Astrocyte (in vitro differentiated cells and primary cell): ENCODE data around the gene TMEM128. TPM values are rescaled to one million over a fixed set of nuclear protein-coding genes. Genes with fewer than 3 reads are reported as not detected.

Source experiments
- DNase-seq: peaks from one replicate; pipeline ENCODE4 v3.0.0-alpha.2; 2010; ENCODE audit warnings: low read depth
- FAIRE-seq: peaks from 2 replicates; lab custom pipeline; 2011; peaks lifted over from hg19 to GRCh38; lab: Jason Lieb, UNC
- H2AFZ ChIP-seq: 2 replicates; pipeline ENCODE4 v1.6.0; 2012; ENCODE audit warnings: low read depth, low read length, inconsistent platforms
- H3K27ac ChIP-seq: 2 replicates; pipeline ENCODE4 v1.5.1; 2011; ENCODE audit warnings: low read depth, low read length, inconsistent platforms
- H3K27me3 ChIP-seq: 2 replicates; pipeline ENCODE4 v1.6.0; 2011; ENCODE audit warnings: low read length, inconsistent platforms; ENCODE audit not compliant: insufficient read depth
- H3K36me3 ChIP-seq: 2 replicates; pipeline ENCODE4 v1.5.1; 2011; ENCODE audit warnings: low read length, inconsistent platforms; ENCODE audit not compliant: insufficient read depth
- H3K4me1 ChIP-seq: 2 replicates; pipeline ENCODE4 v1.5.1; 2011; ENCODE audit warnings: low read length, inconsistent platforms; ENCODE audit not compliant: insufficient read depth
- H3K4me2 ChIP-seq: 2 replicates; pipeline ENCODE4 v1.6.0; 2012; ENCODE audit warnings: low read length, inconsistent platforms
- H3K4me3 ChIP-seq: 2 replicates; pipeline ENCODE4 v1.5.1; 2011; ENCODE audit warnings: low read depth, mild to moderate bottlenecking, low read length, inconsistent platforms; ENCODE audit not compliant: insufficient read depth
- H3K79me2 ChIP-seq: 2 replicates; pipeline ENCODE4 v1.6.0; 2012; ENCODE audit warnings: mild to moderate bottlenecking, low read length, inconsistent platforms; ENCODE audit not compliant: insufficient read depth
- H3K9ac ChIP-seq: 2 replicates; pipeline ENCODE4 v1.6.0; 2012; ENCODE audit warnings: mild to moderate bottlenecking, low read length, inconsistent platforms
- H3K9me3 ChIP-seq: 2 replicates; pipeline ENCODE4 v1.5.1; 2012; ENCODE audit warnings: low read depth, mild to moderate bottlenecking, low read length, inconsistent platforms; ENCODE audit not compliant: insufficient read depth
- H4K20me1 ChIP-seq: 2 replicates; pipeline ENCODE4 v1.6.0; 2012; ENCODE audit warnings: low read length, inconsistent platforms; ENCODE audit not compliant: insufficient read depth
- H3K27ac Mint-ChIP-seq: one replicate; pipeline ENCODE4 v1.8.0; 2021; ENCODE audit warnings: mild to moderate bottlenecking, mixed read lengths; ENCODE audit not compliant: unreplicated experiment
- H3K27me3 Mint-ChIP-seq: one replicate; pipeline ENCODE4 v1.8.0; 2021; ENCODE audit warnings: low read depth, mixed read lengths; ENCODE audit not compliant: unreplicated experiment
- H3K36me3 Mint-ChIP-seq: one replicate; pipeline ENCODE4 v1.8.0; 2021; ENCODE audit warnings: low read depth, mixed read lengths; ENCODE audit not compliant: unreplicated experiment
- H3K4me1 Mint-ChIP-seq: one replicate; pipeline ENCODE4 v1.8.0; 2021; ENCODE audit warnings: low read depth, mixed read lengths; ENCODE audit not compliant: unreplicated experiment
- H3K4me3 Mint-ChIP-seq: one replicate; pipeline ENCODE4 v1.8.0; 2021; ENCODE audit warnings: mild to moderate bottlenecking, moderate library complexity, mixed read lengths; ENCODE audit not compliant: unreplicated experiment
- H3K9me3 Mint-ChIP-seq: one replicate; pipeline ENCODE4 v1.8.0; 2021; ENCODE audit warnings: mild to moderate bottlenecking, mixed read lengths; ENCODE audit not compliant: unreplicated experiment
- EZH2 ChIP-seq: IDR thresholded peaks from 2 replicates; pipeline ENCODE4 v1.6.1; 2012; ENCODE audit warnings: mild to moderate bottlenecking, low read length, inconsistent platforms; ENCODE audit not compliant: insufficient read depth
- total RNA-seq: library from RNA; stranded (reverse); gene quantifications from 2 replicates; pipeline ENCODE4 v1.2.1, GENCODE V29; 2021
- TF ChIP-seq, protein P1 (sequence below): IDR thresholded peaks from 2 replicates; pipeline ENCODE4 v1.5.1; 2011; ENCODE audit warnings: low read depth, mild to moderate bottlenecking, inconsistent platforms, low read length, moderate library complexity; ENCODE audit not compliant: insufficient read depth

TMEM128 gene
- total RNA-seq, 1 donor from 2014 or later = 15.2 TPM

DNA sequence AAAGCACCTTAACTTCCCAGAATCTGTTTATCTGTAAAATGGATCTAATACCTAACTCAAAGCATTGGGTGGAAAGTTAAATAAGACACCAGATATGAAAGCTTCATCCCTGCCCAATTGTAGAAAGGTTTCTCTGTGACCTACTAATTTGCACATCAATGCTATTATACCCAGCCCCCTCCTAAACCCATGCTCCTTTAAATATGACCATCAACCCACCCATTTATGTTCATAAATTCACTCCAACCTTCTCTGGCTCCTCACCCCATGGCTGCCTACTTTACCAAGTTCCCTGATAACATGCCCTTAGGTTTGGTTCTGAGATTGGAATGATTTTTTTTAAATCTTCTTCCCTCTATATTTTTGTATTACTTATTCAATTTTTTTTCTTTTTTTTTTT lies 40.1 kb upstream of the TMEM128 start:
- Mint-ChIP-seq H3K27ac (no peak overlapping the region), H3K4me3 (peak overlapping the region; percentile 54), H3K4me1 (peaks cover 24% of the 10 kb centered on the region), H3K9me3 (no peaks in the 10 kb centered on the region), H3K36me3 (no peaks in the 10 kb centered on the region), H3K27me3 (no peaks in the 10 kb centered on the region)
- Histone ChIP-seq H3K4me1 (peaks cover 15% of the 10 kb centered on the region), H3K9ac (no peak overlapping the region), H4K20me1 (peaks cover 41% of the 10 kb centered on the region), H3K36me3 (peaks cover 11% of the 10 kb centered on the region), H3K4me2 (no peak overlapping the region), H3K27ac (no peak overlapping the region), H3K9me3 (no peaks in the 10 kb centered on the region), H2AFZ (no peak overlapping the region), H3K4me3 (no peak overlapping the region), H3K79me2 (peaks cover 71% of the 10 kb centered on the region), H3K27me3 (no peaks in the 10 kb centered on the region)
- DNase-seq = no peak
- TF ChIP-seq, protein P1, sequence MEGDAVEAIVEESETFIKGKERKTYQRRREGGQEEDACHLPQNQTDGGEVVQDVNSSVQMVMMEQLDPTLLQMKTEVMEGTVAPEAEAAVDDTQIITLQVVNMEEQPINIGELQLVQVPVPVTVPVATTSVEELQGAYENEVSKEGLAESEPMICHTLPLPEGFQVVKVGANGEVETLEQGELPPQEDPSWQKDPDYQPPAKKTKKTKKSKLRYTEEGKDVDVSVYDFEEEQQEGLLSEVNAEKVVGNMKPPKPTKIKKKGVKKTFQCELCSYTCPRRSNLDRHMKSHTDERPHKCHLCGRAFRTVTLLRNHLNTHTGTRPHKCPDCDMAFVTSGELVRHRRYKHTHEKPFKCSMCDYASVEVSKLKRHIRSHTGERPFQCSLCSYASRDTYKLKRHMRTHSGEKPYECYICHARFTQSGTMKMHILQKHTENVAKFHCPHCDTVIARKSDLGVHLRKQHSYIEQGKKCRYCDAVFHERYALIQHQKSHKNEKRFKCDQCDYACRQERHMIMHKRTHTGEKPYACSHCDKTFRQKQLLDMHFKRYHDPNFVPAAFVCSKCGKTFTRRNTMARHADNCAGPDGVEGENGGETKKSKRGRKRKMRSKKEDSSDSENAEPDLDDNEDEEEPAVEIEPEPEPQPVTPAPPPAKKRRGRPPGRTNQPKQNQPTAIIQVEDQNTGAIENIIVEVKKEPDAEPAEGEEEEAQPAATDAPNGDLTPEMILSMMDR = no peak
- no peak for TF ChIP-seq EZH2
- FAIRE-seq = no peak

DNA sequence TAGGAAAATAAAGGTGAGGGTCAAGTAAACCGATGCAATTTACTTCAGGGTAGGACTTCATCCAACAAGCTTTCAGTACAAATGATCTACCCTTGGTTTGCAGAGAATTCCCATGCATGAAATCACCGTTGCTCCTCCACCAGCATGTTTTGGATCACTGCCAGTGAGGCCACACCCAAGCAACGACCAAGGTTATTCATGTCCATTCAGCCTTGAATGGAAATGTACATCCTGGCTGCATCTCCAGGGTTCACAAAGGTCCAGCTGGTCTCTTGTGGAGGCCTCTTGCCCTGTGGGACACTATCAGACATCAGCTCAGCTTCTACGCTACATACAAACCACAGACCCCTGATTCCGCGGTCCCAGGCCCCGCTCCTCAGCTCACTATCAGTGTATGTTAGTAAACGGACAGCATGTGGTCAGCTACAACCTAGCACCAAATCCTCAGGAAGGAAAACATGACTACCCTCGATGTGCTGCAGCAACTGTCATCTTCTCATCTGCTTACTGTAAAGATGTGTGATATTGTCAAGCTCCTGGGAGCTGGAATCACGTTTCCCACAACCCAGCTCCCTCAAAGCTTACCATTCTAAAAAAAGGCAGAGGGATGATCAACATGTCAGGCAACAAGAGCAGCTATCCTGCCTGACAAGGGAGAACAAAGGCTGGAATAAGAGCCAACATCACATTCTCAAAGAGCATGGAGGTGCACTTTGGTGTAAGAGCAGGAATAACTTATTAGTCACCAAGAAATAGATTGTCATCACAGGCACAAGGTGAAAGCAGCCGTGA lies 37.0 kb upstream of the TMEM128 start:
- H3K4me3 ChIP-seq = no peak overlapping the region
- H3K4me1 ChIP-seq = peaks cover 8% of the 10 kb centered on the region
- FAIRE-seq = no peak
- Mint-ChIP-seq H3K4me1 (peaks cover 18% of the 10 kb centered on the region), H3K4me3 (no peak overlapping the region), H3K27me3 (no peaks in the 10 kb centered on the region), H3K9me3 (no peaks in the 10 kb centered on the region), H3K27ac (no peak overlapping the region), H3K36me3 (peaks cover 4% of the 10 kb centered on the region)
- peaks cover 13% of the 10 kb centered on the region for H4K20me1 ChIP-seq
- H3K27ac ChIP-seq = no peak overlapping the region
- H3K9me3 ChIP-seq = no peaks in the 10 kb centered on the region
- no peak for TF ChIP-seq EZH2
- TF ChIP-seq, protein P1 = no peak
- DNase-seq = peak; percentile 10
- peaks cover 41% of the 10 kb centered on the region for H3K79me2 ChIP-seq
- H3K4me2 ChIP-seq = no peak overlapping the region
- H3K9ac ChIP-seq = no peak overlapping the region
- H3K27me3 ChIP-seq = no peaks in the 10 kb centered on the region
- H3K36me3 ChIP-seq = peaks cover 31% of the 10 kb centered on the region
- no peak overlapping the region for H2AFZ ChIP-seq

DNA sequence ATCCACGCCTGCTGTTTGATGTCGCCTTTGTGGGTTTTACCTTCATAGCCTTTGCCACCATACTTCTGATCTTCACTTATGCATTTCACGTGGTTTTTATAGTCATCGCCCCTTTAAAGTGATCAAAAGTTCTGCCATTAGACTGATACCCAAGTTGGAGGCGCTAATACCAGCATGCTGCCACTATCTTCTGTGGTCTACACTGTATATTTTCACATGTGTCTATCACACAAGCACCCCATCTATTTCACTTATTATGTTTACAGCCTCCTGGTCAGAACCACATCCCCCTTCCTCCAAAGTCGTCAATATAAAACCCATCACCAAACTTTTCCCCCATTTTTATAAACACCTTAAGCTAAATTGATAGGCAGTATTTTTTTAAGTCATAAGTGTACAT lies 33.8 kb upstream of the TMEM128 start:
- Mint-ChIP-seq H3K27me3 (no peaks in the 10 kb centered on the region), H3K36me3 (peaks cover 8% of the 10 kb centered on the region)

More for the DNA sequence above, 33.8 kb upstream of the TMEM128 start:
- Histone ChIP-seq H4K20me1 (no peaks in the 10 kb centered on the region), H3K79me2 (peaks cover 9% of the 10 kb centered on the region), H3K27me3 (no peaks in the 10 kb centered on the region), H3K4me2 (no peak overlapping the region), H3K9me3 (no peaks in the 10 kb centered on the region), H3K9ac (no peak overlapping the region), H3K27ac (no peak overlapping the region), H2AFZ (no peak overlapping the region), H3K4me3 (no peak overlapping the region), H3K4me1 (no peaks in the 10 kb centered on the region), H3K36me3 (peaks cover 52% of the 10 kb centered on the region)
- DNase-seq (no peak), FAIRE-seq (no peak)
- no peaks in the 10 kb centered on the region for H3K9me3 Mint-ChIP-seq
- H3K4me3 Mint-ChIP-seq = no peak overlapping the region
- H3K27ac Mint-ChIP-seq = no peak overlapping the region
- TF ChIP-seq, protein P1 = no peak
- no peak for TF ChIP-seq EZH2
- H3K4me1 Mint-ChIP-seq = peaks cover 6% of the 10 kb centered on the region
